Measurements from ENCODE around the gene PFKFB2.

Gene PFKFB2

GRCh38 chr1:207069858-207070506 lies 16.9 kb downstream of the PFKFB2 start:
- DNase-seq: no peak

- DNase-seq: peak; percentile 95
Measured at GRCh38 chr1:207070811-207071210, 17.7 kb downstream of the PFKFB2 start.

DNA sequence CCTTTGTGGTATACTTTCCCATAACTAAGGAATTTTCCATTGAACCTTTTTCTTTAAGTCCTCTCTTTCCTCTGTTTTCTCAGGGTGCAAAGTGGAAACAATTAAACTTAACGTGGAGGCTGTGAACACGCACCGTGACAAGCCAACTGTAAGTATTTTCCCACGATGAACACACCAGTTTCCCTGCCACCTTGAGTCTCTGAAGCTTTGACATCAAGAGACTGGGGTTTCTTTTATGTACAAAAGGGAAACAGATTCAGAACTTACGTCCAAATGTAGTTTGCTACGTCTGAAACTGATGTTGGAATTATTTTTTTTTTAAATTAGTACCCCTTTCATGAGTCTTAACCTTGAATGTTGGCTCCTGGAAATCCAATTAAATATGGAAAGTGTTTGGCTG lies 18.4 kb downstream of the PFKFB2 start:
- DNase-seq: no peak

GRCh38 chr1:207072233-207072632 lies 19.2 kb downstream of the PFKFB2 start:
- no peak for DNase-seq

GRCh38 chr1:207073906-207074820 lies 21.1 kb downstream of the PFKFB2 start:
- no peak for DNase-seq

DNA sequence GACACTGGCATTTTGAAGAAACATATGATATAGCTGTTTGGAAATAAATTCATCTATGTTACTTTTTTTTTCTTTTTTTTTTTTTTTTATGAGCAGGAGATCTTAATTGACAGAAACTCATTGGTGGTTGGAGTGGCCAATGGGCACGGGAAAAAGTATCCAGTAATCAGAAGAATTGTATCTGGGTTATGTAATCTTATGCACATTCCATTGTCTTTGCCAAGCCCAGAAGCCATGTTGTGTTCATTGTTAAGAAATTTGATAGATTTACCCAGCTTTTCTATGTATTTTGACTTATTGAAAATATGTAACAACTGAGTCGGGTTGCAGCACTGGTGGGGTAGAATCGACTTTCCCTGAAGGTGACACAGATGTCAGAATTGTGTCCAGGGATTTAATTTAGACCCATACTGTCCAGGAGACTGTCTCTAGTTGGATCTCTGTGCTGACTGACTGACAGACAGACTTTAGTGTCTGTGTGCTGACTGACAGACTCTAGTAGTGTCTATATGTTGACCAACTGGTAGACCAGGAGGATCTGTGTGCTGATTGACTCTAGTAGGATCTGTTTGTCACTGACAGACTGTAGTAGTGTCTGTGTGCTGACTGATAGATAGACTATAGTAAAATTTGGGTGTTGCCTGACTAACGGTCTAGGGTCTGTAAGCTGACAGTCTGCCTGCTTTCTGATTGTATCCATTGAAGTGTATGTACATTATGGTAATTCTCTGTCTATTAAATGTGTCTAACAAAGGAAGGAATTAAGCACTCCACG lies 23.3 kb downstream of the PFKFB2 start:
- no peak for DNase-seq

DNA sequence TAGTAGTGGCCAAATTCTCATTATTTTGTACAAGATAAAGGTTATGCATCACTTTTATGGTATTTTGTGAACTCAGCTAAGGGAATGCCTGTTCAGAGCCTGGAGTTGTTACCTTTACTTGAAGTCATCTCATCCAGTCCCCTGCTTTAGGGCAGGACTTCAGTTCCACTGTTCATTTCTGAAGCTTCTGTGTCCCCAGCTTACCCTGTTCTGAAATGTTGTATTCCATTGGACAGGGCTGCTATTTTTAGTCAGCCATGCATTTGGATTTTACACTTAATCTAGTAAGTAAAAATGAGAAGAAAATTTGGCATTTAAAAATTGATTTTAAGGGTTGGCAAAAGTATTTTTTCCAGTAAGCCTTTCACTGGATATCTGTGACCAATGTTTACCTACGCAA lies 23.9 kb downstream of the PFKFB2 start:
- DNase-seq: no peak

GRCh38 chr1:207077470-207078377 lies 24.6 kb downstream of the PFKFB2 start:
- peak; percentile 79 for DNase-seq

DNA sequence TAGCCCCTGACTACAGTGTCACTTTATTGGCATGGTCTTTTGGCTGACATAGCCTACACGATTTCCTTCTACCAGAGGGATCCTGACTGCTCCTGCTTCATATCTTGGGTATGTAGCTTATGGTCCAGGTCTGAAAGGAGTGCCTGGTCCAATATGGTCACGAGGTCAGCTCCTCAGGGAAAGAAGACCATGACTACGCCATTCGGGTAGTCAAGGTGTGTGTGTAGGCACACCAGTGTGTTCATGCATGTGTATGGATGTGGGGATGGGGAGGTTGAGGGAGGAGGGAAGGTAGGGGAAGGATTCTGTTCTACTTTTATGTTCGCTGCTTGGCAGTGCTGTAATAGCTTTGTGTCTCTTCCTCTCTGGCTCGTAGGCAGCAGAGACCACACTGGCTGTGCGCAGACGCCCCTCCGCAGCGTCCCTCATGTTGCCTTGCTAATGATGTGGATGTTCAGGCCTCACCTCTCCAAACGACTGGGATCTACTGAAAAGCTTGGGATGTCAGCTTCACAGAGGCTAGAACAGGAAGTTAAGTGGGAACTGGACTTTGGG lies 25.6 kb downstream of the PFKFB2 start:
- DNase-seq: no peak

DNA sequence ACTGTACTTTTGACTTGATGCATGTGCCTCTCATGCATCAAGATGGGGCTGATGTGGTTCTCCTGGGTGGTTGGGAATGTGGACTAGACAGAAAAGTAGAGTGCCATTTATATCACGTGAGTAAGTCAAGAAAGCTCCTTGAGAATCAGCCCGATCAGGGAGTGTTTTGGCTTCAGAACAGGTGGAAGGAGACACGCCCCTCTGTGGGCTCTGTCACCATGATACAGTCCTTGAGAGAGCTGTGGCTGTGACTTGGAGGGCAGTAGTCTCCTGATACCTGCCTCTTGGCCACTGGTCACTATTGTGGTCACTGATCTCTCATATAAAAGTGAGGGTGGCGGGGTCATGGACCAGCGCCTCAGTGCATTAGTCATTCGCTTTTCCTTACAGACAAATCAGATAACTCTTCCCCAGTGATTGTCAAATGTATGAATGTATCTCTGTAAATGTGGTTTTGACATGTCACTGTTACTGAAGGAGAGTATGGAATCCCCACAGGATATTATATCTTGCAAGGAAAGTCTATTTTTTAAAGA lies 26.7 kb downstream of the PFKFB2 start:
- no peak for DNase-seq

DNA sequence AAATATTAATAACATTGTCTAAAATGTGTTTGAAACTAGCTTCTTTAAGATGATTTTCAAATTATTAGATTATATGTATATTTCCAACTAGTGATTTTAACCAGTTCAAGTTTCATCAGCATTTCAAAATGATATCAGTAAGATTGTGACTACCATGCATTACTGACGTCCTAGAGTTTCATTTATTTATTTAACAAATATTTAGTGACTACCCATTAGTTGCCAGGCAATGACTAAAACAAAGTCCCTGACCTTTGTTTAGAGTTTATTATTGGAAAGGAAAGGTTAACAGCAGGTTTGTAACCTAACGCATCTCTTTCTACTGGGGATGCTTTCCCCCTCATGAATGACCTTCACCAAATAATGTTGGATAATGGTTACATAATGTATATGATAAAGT lies 28.0 kb downstream of the PFKFB2 start:
- no peak for DNase-seq

- DNase-seq: no peak
Measured at GRCh38 chr1:207081806-207082205, 28.7 kb downstream of the PFKFB2 start.

GRCh38 chr1:207084232-207084631 lies 31.2 kb downstream of the PFKFB2 start:
- no peak for DNase-seq

DNA sequence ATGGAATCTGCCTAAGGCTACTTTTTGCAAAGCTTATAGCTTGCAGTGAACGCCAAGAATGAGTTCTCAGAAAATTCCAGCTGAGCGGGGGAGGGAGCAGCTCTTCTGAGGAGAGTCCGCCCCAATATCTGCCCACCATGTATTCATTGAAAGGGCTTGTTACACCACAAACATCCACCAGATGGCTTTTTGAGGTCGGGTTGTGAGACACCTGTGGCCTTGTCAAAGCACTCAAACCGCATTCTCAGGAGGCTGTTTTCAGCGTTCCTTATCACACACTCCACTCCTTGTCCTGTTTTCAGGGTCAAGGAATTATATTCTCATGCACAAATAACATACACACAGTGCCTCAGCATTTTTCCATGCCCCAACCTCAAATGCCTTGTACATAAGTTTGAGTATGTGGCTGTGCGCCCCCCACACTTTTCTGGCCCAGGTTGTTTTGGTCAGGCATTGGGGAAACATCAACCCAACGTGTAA lies 31.7 kb downstream of the PFKFB2 start:
- no peak for DNase-seq

DNA sequence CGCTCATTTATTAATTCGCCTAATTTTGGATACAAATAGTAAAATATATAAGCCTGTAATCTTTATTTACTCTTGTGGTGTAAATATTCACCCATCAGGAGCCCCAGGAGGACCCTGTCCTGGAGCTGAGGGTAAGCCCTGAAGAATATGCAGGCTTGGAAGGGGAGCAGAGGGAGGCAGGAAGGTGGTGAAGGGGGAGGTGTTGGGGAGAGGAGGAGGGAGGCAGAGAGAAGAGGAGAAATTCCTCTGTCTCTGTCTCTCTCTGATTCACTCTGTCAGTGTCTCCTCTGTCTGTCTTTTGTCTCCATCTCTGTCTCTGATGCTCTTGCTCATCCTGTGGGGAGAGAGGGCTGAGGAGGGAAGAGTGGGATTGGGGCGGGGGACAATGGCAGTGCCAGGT lies 32.8 kb downstream of the PFKFB2 start:
- no peak for DNase-seq

GRCh38 chr1:207088161-207088560 lies 35.1 kb downstream of the PFKFB2 start:
- no peak for DNase-seq

DNA sequence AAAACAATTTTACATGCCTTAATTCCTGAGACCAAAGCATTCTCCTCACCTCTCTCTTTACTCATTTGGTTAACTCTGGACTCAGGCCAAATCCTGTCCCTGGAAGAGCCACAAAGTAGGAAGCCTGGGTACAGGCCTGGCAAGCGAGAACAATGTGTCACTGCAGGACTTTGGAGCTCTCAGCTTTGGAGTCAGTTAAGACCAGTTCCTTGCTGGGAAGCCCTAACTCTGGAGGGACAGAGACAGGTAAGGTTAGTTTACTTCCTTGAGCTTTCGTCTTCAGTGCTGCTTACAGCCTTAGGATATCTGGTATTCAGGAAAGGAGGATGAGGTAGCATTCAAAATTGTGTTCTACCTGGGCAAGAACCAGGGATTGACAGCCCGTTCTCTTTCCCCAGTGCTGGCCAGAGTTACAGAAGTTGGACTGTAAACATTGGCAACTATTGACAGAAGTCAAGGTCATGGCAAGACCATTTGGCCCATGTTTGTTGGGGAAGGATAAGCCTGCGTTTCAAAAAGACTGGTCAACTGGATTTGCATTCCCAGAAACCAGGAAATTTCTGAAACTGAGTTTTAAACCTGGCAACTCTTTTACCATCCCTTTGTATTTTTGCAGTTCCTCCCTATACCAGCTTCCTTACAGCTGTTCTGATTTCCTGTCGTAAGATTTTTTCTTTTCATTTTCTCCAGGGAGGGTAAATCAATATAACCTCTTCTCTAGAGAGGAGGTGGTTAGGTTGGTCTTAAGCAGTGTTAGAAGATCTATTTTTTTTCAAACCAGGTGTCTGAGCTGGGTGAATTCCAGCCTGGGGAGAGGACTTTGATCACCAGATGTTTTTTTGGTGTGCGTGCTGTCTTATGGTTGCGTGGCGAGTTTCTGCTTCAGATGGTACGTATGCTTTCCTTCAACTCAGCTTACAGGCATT lies 35.9 kb downstream of the PFKFB2 start, which contains the start of gene C4BPB:
C4BPB (plus strand) TSS at position 160 of the 926 bp plus-strand sequence; CDS start at position 832, 672 bp downstream.
- no peak for DNase-seq

DNA sequence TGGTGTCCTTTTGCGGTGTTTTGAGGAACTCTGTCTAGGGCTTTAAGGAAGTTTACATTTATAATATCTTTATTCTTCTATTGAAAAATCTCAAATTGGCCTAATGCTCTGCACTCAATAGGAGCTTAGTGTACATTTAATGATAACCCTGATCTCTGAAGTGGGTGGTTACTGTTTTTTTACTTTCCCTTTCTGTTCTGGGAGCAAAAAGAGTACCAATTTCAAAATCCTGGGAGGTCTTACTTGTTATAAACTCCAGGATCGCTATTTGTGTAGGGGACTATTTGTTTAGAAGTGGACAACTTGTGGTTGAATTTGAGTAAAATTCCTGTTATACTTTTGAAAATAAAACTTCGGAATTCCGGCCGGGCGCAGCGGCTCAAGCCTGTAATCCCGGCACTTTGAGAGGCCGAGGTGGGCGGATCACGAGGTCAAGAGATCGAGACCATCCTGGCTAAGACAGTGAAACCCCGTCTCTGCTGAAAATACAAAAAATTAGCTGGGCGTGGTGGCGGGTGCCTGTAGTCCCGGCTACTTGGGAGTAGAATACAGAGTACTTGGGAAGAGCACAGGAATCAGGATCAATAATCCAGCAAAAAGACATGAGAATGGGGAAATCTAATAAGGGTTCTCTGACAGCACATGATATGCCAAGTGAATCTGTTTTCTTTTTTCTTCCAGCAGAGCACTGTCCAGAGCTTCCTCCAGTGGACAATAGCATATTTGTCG lies 36.7 kb downstream of the PFKFB2 start:
- DNase-seq: no peak

- no peak for DNase-seq
Measured at GRCh38 chr1:207091200-207091908, 38.3 kb downstream of the PFKFB2 start.
